HepG2 (cell line): Measurements from ENCODE around the gene AIF1. TPM values are rescaled to one million over a fixed set of nuclear protein-coding genes. Genes with fewer than 3 reads are reported as not detected.
A peak's percentile ranks its signal among the peaks of the same experiment; 100 is the strongest.

ENCODE experiments used
- EED ChIP-seq: sonication (generic); formaldehyde crosslinking; IDR thresholded peaks from 2 replicates; pipeline ENCODE4 v1.5.0; 2020; ENCODE audit warnings: mild to moderate bottlenecking, missing genetic modification reagents
- FLYWCH1 ChIP-seq: sonication (generic); formaldehyde crosslinking; IDR thresholded peaks from 2 replicates; pipeline ENCODE4 v1.8.1; 2023; ENCODE audit warnings: mild to moderate bottlenecking, missing genetic modification reagents
- FOXJ3 ChIP-seq: sonication (generic); formaldehyde crosslinking; IDR thresholded peaks from 2 replicates; pipeline ENCODE4 v1.4.0; 2020; ENCODE audit warnings: missing genetic modification reagents, mild to moderate bottlenecking, borderline replicate concordance
- GABPB1 ChIP-seq: IDR thresholded peaks from 2 replicates; pipeline ENCODE4 v1.6.1; 2016; ENCODE audit warnings: mild to moderate bottlenecking, missing genetic modification reagents, moderate library complexity, missing compliant biosample characterization
- KAT7 ChIP-seq: IDR thresholded peaks from 2 replicates; pipeline ENCODE4 v1.6.1; 2018; ENCODE audit warnings: borderline replicate concordance, missing compliant biosample characterization
- NR2F6 ChIP-seq, 2 experiments: IDR thresholded peaks; 2 replicates each; pipeline ENCODE4 v1.6.1; 2016; ENCODE audit warnings: antibody characterized with exemption in 1 of 2, mild to moderate bottlenecking in 1 of 2
- PRPF4 ChIP-seq: fragments of 200-400 bp; formaldehyde crosslinking; IDR thresholded peaks from 2 replicates; pipeline ENCODE4 v1.6.1; 2016; ENCODE audit warnings: low read length, low read depth; ENCODE audit not compliant: poor library complexity, severe bottlenecking
- TEAD3 ChIP-seq: optimal IDR thresholded peaks from 2 replicates; pipeline ENCODE3; 2016; ENCODE audit warnings: borderline replicate concordance
- ZKSCAN8 ChIP-seq: IDR thresholded peaks from 2 replicates; pipeline ENCODE4 v1.6.1; 2016; ENCODE audit warnings: borderline replicate concordance, missing genetic modification reagents, missing compliant biosample characterization
- ZNF121 ChIP-seq: sonication (generic); formaldehyde crosslinking; IDR thresholded peaks from 2 replicates; pipeline ENCODE4 v1.5.0; 2020; ENCODE audit warnings: mild to moderate bottlenecking, missing genetic modification reagents
- ZNF589 ChIP-seq: sonication (generic); formaldehyde crosslinking; conservative IDR thresholded peaks from 2 replicates; pipeline ENCODE4 v1.8.0; 2022; ENCODE audit warnings: mild to moderate bottlenecking, moderate library complexity, missing genetic modification reagents
- ZNF703 ChIP-seq: sonication (generic); formaldehyde crosslinking; IDR thresholded peaks from 2 replicates; pipeline ENCODE4 v1.5.1; 2020; ENCODE audit warnings: missing genetic modification reagents, mild to moderate bottlenecking, moderate library complexity, borderline replicate concordance
- polyA plus RNA-seq, 8 experiments: library from polyadenylated mRNA; depleted of rRNA in 3 of 8; stranded (reverse) in 7 of 8; unstranded in 1 of 8; fragments of >200 nt; fragmentation: Illumina TruSeq in 4 of 8; extraction: Trizol in 4 of 8; gene quantifications; 2 replicates each; pipeline versions ENCODE4 v1.2.1 to v1.2.3, GENCODE V29; 2011 to 2016; ENCODE audit warnings: low read depth in 4 of 8, missing spikeins in 1 of 8, mixed read lengths in 1 of 8; ENCODE audit not compliant: insufficient read depth in 1 of 8
- total RNA-seq, 5 experiments: library from RNA; depleted of rRNA; stranded (reverse); fragments of >200 nt; fragmentation: Illumina TruSeq; extraction: Trizol; gene quantifications; 2 replicates each; pipeline ENCODE4 v1.2.3, GENCODE V29; 2016; ENCODE audit warnings: low read depth in 1 of 5
- TF ChIP-seq, protein P1 (sequence below): IDR thresholded peaks from 2 replicates; pipeline ENCODE4 v1.6.1; 2012; ENCODE audit warnings: low read depth, low read length, improper control_type of control experiment
- TF ChIP-seq, protein P2 (sequence below): sonication (generic); formaldehyde crosslinking; IDR thresholded peaks from 2 replicates; pipeline ENCODE4 v1.8.1; 2022; ENCODE audit warnings: low read depth, mild to moderate bottlenecking, missing genetic modification reagents
- TF ChIP-seq, protein P3 (sequence below): sonication (generic); formaldehyde crosslinking; IDR thresholded peaks from 2 replicates; pipeline ENCODE4 v1.4.0; 2020; ENCODE audit warnings: mild to moderate bottlenecking, missing genetic modification reagents
- TF ChIP-seq, protein P4 (sequence below): sonication (generic); formaldehyde crosslinking; IDR thresholded peaks from 2 replicates; pipeline ENCODE4 v1.8.0; 2022; ENCODE audit warnings: low read depth, missing genetic modification reagents
- TF ChIP-seq, protein P5 (sequence below): fragments of 450-650 bp; IDR thresholded peaks from 2 replicates; pipeline ENCODE4 v1.6.1; 2016

Gene AIF1
- total and polyA plus RNA-seq, 2 of the 13 experiments (the other 11 are each of a cell fraction or from before 2014, with no cell fraction given), result 1.5 TPM; not detected in 1

DNA sequence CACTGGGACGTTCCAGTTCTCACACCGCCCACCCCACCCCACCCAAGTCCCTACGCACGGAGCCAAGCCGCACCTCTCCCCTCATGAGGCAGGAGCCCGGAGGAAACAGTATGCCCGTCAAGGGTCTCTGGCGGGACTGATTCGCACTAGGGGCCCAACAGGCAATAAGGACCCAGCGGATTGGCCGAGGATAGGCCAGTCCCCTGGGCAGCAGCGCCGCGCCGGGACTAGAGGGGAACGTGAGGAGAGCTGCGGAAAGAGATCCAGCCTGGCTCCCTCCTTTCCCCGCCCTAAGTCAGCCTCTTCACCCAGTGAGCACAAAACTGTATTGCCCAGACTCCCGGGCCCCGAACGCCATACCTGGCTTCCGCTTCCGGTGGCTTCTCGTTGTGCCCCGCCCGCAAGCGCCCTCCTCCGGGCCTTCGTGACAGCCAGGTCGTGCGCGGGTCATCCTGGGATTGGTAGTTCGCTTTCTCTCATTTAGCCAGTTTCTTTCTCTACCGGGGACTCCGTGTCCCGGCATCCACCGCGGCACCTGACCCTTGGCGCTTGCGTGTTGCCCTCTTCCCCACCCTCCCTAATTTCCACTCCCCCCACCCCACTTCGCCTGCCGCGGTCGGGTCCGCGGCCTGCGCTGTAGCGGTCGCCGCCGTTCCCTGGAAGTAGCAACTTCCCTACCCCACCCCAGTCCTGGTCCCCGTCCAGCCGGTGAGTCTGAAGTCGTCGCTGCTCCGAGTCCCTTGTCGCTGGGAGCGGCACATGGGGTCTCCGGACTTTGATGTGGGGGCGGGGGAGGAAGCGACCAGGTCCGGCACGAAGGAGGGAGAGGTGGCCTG is 50.7 kb downstream of the AIF1 start, which contains the start of gene CSNK2B (continued):
- 0 out of 2 replicates have a peak, but pooled peaks have one; percentile 47 for TF ChIP-seq ZNF589
- TF ChIP-seq TEAD3 (CRISPR knock-in tag), result no peak
- no peak; the same call in 1 of the 2 replicates for TF ChIP-seq EED (CRISPR knock-in tag)
- peak; percentile 98 for TF ChIP-seq GABPB1
- no peak for TF ChIP-seq ZNF121 (CRISPR knock-in tag)
- no peak for TF ChIP-seq PRPF4
- TF ChIP-seq, protein P1, sequence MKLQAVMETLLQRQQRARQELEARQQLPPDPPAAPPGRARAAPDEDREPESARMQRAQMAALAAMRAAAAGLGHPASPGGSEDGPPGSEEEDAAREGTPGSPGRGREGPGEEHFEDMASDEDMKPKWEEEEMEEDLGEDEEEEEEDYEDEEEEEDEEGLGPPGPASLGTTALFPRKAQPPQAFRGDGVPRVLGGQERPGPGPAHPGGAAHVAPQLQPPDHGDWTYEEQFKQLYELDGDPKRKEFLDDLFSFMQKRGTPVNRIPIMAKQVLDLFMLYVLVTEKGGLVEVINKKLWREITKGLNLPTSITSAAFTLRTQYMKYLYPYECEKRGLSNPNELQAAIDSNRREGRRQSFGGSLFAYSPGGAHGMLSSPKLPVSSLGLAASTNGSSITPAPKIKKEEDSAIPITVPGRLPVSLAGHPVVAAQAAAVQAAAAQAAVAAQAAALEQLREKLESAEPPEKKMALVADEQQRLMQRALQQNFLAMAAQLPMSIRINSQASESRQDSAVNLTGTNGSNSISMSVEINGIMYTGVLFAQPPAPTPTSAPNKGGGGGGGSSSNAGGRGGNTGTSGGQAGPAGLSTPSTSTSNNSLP, result no peak; the same call in 1 of the 2 replicates
- no peak for TF ChIP-seq NR2F6 (IDR thresholded peaks at IDR 0.05)
- peak; percentile 64; the same call in 1 of the 2 replicates for TF ChIP-seq NR2F6 (CRISPR knock-in tag; IDR thresholded peaks at IDR 0.05)
- TF ChIP-seq, protein P2, sequence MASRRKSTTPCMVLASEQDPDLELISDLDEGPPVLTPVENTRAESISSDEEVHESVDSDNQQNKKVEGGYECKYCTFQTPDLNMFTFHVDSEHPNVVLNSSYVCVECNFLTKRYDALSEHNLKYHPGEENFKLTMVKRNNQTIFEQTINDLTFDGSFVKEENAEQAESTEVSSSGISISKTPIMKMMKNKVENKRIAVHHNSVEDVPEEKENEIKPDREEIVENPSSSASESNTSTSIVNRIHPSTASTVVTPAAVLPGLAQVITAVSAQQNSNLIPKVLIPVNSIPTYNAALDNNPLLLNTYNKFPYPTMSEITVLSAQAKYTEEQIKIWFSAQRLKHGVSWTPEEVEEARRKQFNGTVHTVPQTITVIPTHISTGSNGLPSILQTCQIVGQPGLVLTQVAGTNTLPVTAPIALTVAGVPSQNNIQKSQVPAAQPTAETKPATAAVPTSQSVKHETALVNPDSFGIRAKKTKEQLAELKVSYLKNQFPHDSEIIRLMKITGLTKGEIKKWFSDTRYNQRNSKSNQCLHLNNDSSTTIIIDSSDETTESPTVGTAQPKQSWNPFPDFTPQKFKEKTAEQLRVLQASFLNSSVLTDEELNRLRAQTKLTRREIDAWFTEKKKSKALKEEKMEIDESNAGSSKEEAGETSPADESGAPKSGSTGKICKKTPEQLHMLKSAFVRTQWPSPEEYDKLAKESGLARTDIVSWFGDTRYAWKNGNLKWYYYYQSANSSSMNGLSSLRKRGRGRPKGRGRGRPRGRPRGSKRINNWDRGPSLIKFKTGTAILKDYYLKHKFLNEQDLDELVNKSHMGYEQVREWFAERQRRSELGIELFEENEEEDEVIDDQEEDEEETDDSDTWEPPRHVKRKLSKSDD, result peak; percentile 20; the same call in 1 of the 2 replicates
- no peak for TF ChIP-seq ZKSCAN8
- peak; percentile 27; the same call in 1 of the 2 replicates for TF ChIP-seq KAT7 (CRISPR knock-in tag)
- TF ChIP-seq, protein P3, sequence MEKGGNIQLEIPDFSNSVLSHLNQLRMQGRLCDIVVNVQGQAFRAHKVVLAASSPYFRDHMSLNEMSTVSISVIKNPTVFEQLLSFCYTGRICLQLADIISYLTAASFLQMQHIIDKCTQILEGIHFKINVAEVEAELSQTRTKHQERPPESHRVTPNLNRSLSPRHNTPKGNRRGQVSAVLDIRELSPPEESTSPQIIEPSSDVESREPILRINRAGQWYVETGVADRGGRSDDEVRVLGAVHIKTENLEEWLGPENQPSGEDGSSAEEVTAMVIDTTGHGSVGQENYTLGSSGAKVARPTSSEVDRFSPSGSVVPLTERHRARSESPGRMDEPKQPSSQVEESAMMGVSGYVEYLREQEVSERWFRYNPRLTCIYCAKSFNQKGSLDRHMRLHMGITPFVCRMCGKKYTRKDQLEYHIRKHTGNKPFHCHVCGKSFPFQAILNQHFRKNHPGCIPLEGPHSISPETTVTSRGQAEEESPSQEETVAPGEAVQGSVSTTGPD (CRISPR knock-in tag), result 0 out of 2 replicates have a peak, but pooled peaks have one; percentile 49
- TF ChIP-seq, protein P4, sequence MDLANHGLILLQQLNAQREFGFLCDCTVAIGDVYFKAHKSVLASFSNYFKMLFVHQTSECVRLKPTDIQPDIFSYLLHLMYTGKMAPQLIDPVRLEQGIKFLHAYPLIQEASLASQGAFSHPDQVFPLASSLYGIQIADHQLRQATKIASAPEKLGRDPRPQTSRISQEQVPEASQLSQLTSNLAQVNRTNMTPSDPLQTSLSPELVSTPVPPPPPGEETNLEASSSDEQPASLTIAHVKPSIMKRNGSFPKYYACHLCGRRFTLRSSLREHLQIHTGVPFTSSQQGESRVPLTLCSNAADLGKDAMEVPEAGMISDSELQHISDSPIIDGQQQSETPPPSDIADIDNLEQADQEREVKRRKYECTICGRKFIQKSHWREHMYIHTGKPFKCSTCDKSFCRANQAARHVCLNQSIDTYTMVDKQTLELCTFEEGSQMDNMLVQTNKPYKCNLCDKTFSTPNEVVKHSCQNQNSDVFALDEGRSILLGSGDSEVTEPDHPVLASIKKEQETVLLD (CRISPR knock-in tag), result no peak
- no peak for TF ChIP-seq FLYWCH1 (CRISPR knock-in tag)
- 0 out of 2 replicates have a peak, but pooled peaks have one; percentile 28 for TF ChIP-seq ZNF703
- TF ChIP-seq FOXJ3 (CRISPR knock-in tag), result peak; percentile 66; the same call in 1 of the 2 replicates
- TF ChIP-seq, protein P5, sequence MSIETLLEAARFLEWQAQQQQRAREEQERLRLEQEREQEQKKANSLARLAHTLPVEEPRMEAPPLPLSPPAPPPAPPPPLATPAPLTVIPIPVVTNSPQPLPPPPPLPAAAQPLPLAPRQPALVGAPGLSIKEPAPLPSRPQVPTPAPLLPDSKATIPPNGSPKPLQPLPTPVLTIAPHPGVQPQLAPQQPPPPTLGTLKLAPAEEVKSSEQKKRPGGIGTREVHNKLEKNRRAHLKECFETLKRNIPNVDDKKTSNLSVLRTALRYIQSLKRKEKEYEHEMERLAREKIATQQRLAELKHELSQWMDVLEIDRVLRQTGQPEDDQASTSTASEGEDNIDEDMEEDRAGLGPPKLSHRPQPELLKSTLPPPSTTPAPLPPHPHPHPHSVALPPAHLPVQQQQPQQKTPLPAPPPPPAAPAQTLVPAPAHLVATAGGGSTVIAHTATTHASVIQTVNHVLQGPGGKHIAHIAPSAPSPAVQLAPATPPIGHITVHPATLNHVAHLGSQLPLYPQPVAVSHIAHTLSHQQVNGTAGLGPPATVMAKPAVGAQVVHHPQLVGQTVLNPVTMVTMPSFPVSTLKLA, result peak; percentile 62
